Thoracic aorta (tissue), 2 donors: ENCODE results near the gene EFEMP1. TPM values are rescaled to one million over a fixed set of nuclear protein-coding genes. Genes with fewer than 3 reads are reported as not detected.
"Not testable (repeated sequence)": the region's sequence is repeated elsewhere in the genome, so short reads cannot be mapped to it uniquely, and the experiment has no call there.

ENCODE experiments used
- ATAC-seq: fragments of 150-250 bp; one replicate; pipeline ENCODE4 v1.8.0; 2017; ENCODE audit warnings: low read depth; ENCODE audit not compliant: insufficient number of reproducible peaks, low FRiP score
- DNase-seq: peaks from one replicate; pipeline ENCODE4 v3.0.0-alpha.2; 2020; ENCODE audit warnings: low spot score
- H3K27ac ChIP-seq, 2 donors: fragments of 200-600 bp; sonication (generic); 1 replicate in 1 of 2; 2 replicates in 1 of 2; pipeline ENCODE4 v1.5.1; 2016; ENCODE audit warnings: mild to moderate bottlenecking in 2 of 2, moderate library complexity in 2 of 2
- H3K27me3 ChIP-seq: fragments of 200-600 bp; sonication (generic); replicated peaks from 2 replicates; pipeline ENCODE4 v1.6.0; 2016; ENCODE audit warnings: mild to moderate bottlenecking; ENCODE audit not compliant: insufficient read depth
- H3K36me3 ChIP-seq: fragments of 200-600 bp; sonication (generic); one replicate; pipeline ENCODE4 v1.5.1; 2016
- H3K4me1 ChIP-seq, 2 donors: fragments of 200-600 bp; sonication (generic); 1 replicate in 1 of 2; 2 replicates in 1 of 2; pipeline versions ENCODE4 v1.5.1 to v1.6.0; 2016; ENCODE audit warnings: low read depth in 2 of 2, mild to moderate bottlenecking in 1 of 2; ENCODE audit not compliant: control insufficient read depth in 1 of 2
- H3K4me3 ChIP-seq: fragments of 200-600 bp; sonication (generic); 2 replicates; pipeline ENCODE4 v1.5.1; 2016; ENCODE audit warnings: mild to moderate bottlenecking
- H3K9me3 ChIP-seq: fragments of 200-600 bp; sonication (generic); 2 replicates; pipeline ENCODE4 v1.5.1; 2016
- CTCF ChIP-seq: fragments of 200-600 bp; sonication (generic); IDR thresholded peaks from one replicate; pipeline ENCODE4 v1.5.1; 2019; ENCODE audit warnings: antibody characterized with exemption
- total RNA-seq, 2 donors: library from RNA; depleted of rRNA; stranded (reverse); fragments of >200 nt; gene quantifications; one replicate each; pipeline versions ENCODE4 v1.1.0 to v1.2.3, GENCODE V29; 2016

Gene EFEMP1
- total RNA-seq, 2 donors from 2014 or later = 1,782 to 2,754 TPM

GRCh38 chr2:55837073-55837472 is 86.5 kb downstream of the EFEMP1 start:
- Histone ChIP-seq H3K36me3 (no peaks in the 10 kb centered on the region), H3K4me3 (no peak overlapping the region), H3K27ac (no peak overlapping the region), H3K27me3 (no peaks in the 10 kb centered on the region), H3K4me1 (peaks cover 0 to 6% of the 10 kb centered on the region in 2 donors), H3K9me3 (no peaks in the 10 kb centered on the region)
- TF ChIP-seq CTCF = no peak
- ATAC-seq (no peak), DNase-seq (no peak)

- not testable (repeated sequence) for H3K4me1 ChIP-seq, DNase-seq, H3K36me3 ChIP-seq, ATAC-seq, H3K9me3 ChIP-seq, H3K27me3 ChIP-seq, H3K4me3 ChIP-seq, H3K27ac ChIP-seq
Measured at GRCh38 chr2:55831671-55832410, 91.7 kb downstream of the EFEMP1 start.

GRCh38 chr2:55827855-55828254 is 95.7 kb downstream of the EFEMP1 start:
- no peak for TF ChIP-seq CTCF
- DNase-seq (no peak), ATAC-seq (no peak)
- Histone ChIP-seq H3K4me3 (no peak overlapping the region), H3K4me1 (peaks cover 0 to 7% of the 10 kb centered on the region in 2 donors), H3K27me3 (no peaks in the 10 kb centered on the region), H3K9me3 (no peaks in the 10 kb centered on the region), H3K36me3 (no peaks in the 10 kb centered on the region), H3K27ac (no peak overlapping the region)

- H3K9me3 ChIP-seq, H3K36me3 ChIP-seq, H3K27me3 ChIP-seq, H3K4me1 ChIP-seq, H3K4me3 ChIP-seq, H3K27ac ChIP-seq, ATAC-seq, DNase-seq: not testable (repeated sequence)
Measured at GRCh38 chr2:55827428-55827827, 96.2 kb downstream of the EFEMP1 start.

GRCh38 chr2:55826246-55826645 is 97.3 kb downstream of the EFEMP1 start:
- peaks cover 0 to 7% of the 10 kb centered on the region in 2 donors for H3K4me1 ChIP-seq
- H3K27me3 ChIP-seq = no peaks in the 10 kb centered on the region
- H3K9me3 ChIP-seq = no peaks in the 10 kb centered on the region
- TF ChIP-seq CTCF = no peak
- no peak overlapping the region for H3K27ac ChIP-seq
- ATAC-seq = no peak
- H3K4me3 ChIP-seq = no peak overlapping the region
- DNase-seq = no peak
- no peaks in the 10 kb centered on the region for H3K36me3 ChIP-seq

- ATAC-seq (no peak), DNase-seq (no peak)
- Histone ChIP-seq H3K4me1 (peaks cover 0 to 7% of the 10 kb centered on the region in 2 donors), H3K27ac (no peak overlapping the region), H3K9me3 (no peaks in the 10 kb centered on the region), H3K4me3 (no peak overlapping the region), H3K36me3 (no peaks in the 10 kb centered on the region), H3K27me3 (no peaks in the 10 kb centered on the region)
- no peak for TF ChIP-seq CTCF
Measured at GRCh38 chr2:55824551-55825096, 99.0 kb downstream of the EFEMP1 start.

Other genes with a start within 250 kb of the EFEMP1 start
- 10 to 100 TPM in 1 of 2 donors, 1 to 10 TPM in 1; 8.9 to 24.6 TPM for gene PNPT1, start 229.9 kb downstream of the EFEMP1 start, total RNA-seq